NCI-H2171 treated with DMSO at 0.1 percent for 48 hours (cell line): Measurements from ENCODE around the gene AP3B1.
"Not testable (repeated sequence)": the region's sequence is repeated elsewhere in the genome, so short reads cannot be mapped to it uniquely, and the experiment has no call there.

ENCODE experiments used
- DNase-seq: peaks from one replicate; lab custom pipeline; 2025; lab: John Stamatoyannopoulos, UW

The AP3B1 gene

DNA sequence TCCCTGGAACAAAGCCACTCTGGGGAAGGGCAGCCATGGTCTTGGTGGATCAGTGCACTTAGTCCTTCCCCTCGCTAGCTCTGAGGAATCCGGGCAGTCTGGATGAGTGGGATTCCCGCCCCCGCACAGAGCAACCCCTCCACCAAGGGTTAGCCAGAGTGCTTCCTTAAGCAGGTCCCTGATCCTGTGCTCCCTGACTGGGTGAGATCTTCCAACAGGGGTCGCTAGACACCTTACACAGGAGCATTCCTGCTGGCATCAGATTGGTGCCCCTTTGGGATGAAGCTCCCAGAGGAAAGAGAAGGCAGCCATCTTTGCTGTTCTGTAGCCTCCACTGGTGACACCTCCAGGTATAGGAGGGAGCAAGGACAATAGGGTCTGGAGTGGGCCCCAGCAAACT, 228.8 kb downstream of the AP3B1 start:
- DNase-seq = no peak

DNA sequence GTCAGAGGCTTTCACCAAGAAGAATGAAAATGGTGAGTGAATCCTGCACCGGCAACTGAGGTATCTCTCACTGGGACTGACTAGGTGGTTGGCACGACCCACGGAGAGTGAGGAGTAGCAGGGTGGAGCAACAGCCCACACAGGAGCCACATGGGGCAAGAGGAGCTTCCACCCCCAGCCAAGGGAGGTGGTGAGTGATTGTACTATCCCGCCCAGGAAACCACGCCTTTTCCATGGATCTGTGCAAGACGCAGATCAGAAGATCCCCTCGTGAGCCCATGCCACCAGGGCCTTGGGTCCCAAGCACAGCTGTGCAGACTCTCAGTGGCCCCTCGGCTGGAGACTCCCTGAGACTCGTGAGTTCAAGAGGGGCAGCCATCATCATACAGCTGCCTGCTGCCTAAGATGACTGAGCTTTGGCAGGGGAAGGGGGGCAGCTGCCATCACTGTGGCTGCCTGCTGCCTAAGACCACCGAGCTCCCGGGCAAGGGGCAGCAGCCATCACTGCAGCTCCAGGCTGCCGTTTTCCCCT, 229.5 kb downstream of the AP3B1 start:
- DNase-seq = no peak

GRCh38 chr5:78063495-78063894, 231.0 kb downstream of the AP3B1 start:
- no peak for DNase-seq

- DNase-seq = no peak
Observed at GRCh38 chr5:78062645-78063044, 231.9 kb downstream of the AP3B1 start.

- no peak for DNase-seq
Observed at GRCh38 chr5:78060421-78060820, 234.1 kb downstream of the AP3B1 start.

- no peak for DNase-seq
Observed at GRCh38 chr5:78058625-78059024, 235.9 kb downstream of the AP3B1 start.

DNA sequence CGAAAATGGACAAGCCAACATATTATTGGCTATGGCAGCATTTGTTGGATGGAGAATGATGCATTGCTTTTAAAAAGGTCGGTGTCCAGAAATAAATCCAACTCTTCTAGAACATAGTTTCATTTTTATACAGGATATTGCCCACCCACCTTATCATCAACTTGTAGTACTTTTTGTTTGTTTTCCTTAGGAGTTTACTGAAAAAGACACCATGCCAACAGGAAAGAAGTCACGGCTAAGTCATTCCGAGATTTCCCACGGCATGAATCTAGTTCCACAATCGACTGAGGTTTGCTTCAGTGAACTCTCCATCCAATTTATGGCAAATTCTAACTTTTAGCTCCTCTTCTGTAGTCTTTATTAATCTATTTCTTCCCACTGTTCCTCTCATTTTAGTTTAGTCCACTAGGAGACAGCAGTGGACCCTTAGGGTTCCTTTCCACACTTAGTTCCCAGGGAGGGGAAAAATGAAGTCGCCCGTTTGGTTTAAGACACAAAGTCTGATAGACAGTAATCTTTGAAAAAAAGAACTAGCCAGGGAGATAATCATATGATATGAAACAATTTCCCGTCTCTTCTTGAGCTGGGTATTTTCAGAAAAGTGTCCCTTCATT, 237.5 kb downstream of the AP3B1 start:
- DNase-seq = no peak

DNA sequence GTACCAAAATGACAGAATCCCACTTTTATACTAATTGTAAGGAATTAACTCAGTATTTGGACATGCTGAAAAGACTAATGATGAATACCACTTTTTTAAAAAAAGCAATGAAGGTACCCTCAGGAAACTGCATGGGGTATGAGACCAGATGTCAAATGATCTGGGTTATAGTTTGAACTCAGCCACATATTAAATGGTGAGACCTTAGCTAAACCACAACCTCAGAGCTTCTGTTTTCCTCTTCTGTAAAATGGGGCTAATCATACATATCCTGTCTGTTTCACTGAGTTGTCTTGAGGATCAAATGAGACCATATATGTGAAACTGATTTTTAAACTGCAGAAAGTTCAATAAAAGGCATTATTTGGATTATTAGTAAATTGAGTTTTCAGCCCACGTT, 238.4 kb downstream of the AP3B1 start:
- no peak for DNase-seq

DNA sequence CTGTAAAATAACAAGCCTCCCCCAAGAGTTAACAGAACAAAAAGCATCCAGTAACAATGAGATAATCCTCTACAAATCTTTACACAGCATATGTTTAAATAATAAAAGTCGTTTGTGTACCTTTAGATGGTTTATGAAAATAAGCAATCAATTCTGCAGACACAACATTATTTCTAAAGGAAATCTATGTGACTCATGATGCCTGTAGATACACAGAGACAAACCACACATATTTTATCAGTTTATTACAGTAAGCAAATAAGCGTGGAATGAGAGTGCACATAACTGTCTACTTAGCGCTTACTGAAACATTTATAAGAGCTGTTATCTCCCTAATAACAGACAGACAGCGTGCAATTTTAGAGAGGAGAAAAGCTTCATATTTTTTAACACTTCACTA, 243.6 kb downstream of the AP3B1 start:
- DNase-seq = no peak

DNA sequence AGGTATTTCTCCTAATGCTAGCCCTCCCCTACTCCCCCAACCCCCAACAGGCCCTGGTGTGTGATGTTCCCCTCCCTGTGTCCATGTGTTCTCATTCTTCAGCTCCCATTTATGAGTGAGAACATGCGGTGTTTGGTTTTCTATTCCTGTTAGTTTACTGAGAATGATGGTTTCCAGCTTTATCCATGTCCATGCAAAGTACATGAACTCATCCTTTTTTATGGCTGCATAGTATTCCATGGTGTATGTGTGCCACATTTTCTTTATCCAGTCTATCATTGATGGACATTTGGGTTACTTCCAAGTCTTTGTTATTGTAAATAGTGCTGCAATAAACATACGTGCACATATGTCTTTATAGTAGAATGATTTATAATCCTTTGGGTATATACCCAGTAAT, 247.7 kb downstream of the AP3B1 start:
- DNase-seq = not testable (repeated sequence)

DNA sequence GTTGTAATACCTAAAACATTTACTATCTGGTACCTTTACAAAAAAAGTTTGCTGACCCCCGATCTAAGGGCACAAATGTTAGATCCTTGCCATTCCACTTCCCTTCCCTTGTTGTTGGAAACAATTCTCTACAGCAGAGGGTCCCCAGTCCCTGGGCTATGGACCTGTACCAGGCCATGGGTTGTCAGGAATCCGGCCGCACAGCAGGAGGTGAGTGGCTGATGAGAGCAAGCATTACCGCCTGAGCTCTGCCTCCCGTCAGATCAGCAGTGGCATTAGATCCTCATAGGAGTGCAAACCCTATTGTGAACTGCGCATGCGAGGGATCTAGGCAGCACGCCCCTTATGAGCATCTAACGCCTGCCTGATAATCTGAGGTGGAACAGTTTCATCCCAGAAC, 248.5 kb downstream of the AP3B1 start:
- DNase-seq = no peak

- DNase-seq = no peak
Observed at GRCh38 chr5:78041805-78042204, 252.7 kb downstream of the AP3B1 start.

- DNase-seq = no peak
Observed at GRCh38 chr5:78025540-78025939, 269.0 kb downstream of the AP3B1 start.

DNA sequence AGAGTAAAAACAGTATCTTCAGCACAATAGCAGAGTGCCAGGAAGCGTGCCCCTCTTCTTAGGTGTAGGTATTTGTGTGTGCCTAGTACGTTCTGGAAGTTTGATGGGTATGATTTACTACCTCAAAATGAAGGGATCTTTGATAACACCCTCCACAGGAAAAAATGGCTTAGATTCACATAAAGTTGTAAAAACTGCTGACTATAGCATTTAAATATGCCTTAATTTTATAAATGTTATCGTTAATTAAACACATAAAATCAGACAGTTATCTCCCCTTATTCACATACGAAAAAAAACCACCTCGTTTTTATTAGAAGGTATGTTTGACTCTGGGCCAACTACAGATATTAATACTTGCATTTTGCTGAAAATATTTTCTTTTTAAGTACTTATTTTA, 274.8 kb downstream of the AP3B1 start:
- DNase-seq = no peak

DNA sequence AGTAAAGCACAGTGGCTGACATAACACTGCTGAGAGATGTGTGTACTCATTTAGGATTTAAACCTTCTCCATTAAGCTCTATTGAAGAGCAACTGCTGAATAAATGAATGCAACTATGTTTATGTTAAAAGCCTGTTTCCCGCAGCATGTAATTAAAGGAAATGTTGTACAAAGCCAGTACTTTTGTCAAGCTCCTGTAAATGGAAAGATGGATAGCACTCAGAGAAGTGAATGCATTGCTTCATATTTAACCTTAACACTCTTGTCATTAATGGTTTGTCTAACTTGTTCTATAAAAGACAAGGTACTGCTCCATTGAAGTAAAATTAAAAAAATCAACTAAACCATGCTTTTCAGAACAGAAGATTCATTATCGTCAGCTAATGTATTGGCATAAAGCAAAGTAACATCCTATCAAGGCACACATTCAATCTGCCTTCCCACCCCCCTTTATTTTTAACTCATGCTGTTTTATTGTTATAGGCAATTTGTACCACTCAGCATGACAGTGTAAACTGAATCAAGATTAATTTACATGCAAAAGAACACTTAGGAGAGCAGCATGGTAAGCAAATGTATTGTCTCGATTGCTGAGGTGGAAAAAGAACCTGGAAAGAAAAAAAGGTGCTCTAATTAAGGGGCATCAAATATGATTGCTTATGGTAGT, 277.5 kb downstream of the AP3B1 start:
- no peak for DNase-seq

DNA sequence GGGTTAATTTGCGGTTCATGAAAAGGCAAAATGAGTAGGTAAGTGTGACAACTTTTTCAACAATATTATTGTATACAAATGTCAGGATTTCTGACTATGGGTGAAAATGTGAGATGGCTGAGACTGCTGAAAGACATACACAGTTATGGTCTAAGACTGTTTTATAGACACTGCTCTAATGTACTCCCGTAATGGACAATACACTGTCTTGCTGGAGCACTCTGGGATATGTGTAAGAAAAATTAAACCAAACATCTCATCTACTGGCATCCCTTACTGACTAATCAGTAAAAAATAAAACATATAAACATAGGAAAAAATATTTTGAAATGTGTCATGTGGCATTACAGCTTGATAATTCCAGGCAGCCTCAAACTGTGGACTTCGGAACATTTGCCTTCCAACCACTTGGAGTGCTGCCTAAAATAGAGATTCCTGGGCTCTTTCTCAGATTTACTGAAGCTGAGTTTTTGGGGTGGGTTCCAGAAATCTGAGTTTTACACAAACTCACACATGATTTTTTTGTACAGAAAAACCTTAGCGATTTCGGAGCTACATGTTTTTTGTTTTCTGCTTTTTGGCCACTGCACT, 284.5 kb downstream of the AP3B1 start:
- no peak for DNase-seq

- peak; percentile 6 for DNase-seq
Observed at GRCh38 chr5:78008356-78008967, 286.0 kb downstream of the AP3B1 start.

DNA sequence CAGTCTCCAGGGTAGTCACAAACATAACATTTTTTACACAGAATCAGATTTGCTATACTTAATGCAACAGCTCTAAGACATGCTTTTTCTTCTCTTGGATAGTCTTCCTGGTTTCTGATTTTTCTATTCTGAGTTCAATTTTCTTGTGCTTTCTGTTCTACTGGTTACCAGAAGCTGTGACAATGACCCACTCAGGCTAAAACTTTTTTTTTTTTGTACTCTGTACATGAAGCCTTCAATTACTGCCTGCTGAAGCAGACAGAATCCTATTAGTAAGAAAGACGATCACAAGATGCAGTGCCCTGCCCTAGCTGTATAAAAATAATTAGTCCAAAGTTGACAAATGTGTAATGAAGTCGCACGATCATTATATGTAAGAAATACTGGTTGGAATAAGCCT, 287.3 kb downstream of the AP3B1 start:
- DNase-seq = no peak

DNA sequence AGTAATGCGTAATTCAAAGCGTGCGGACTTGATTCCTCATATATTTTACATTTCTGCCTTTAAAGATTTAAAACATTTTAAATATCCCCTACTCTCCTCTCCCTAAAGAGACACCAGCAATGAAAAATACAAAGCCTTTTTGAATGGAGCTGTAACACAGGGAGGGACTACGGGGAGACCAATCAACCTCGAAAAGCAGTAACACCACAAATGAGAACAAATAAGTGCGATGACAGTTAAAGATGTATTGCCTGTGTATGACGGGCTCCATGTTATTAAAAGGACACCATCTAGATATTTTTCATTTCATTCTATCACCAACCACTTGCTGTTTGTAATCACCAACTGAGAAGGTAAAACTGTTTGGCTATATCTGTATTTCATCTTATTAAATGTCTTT, 288.0 kb downstream of the AP3B1 start:
- no peak for DNase-seq

DNA sequence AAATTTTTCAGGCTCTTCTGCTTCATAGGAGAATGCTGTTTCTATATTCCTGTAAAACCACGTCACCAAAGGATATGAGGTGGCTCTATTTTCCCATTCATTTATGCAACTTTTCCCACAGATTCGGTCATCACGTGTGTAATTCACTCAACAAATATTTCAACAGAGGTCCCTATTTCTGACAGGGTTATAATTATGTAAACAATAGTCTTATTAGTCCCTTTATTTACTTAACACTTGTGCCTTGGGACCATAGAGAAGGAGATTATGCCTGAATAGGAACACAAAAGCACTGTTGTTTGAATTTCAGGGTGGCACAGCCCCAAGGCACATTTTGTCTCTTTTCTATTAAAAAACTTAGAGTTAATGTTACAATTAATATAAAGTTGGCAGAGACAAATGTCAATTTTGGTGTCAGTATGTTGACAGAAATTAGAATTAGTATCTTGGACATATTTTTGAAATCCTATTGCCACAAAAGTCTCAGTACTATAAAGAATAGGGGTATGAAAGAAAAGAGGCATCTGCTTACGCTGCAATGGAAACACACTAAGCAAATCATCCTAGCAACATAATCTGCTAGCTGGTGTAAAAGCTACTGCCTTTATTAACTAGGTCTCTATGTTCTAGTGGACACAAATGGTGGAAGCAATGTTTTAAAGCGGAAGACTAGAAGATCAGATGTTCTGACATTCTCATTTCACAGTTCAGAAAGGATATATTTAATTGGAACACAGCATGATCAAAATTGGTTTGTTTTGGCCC, 289.3 kb downstream of the AP3B1 start:
- no peak for DNase-seq

- no peak for DNase-seq
Observed at GRCh38 chr5:78004559-78004958, 289.9 kb downstream of the AP3B1 start.

- DNase-seq = no peak
Observed at GRCh38 chr5:78003919-78004318, 290.6 kb downstream of the AP3B1 start.
